ENCODE data around the gene OR10H1.

- TF ChIP-seq POLR2A (IDR thresholded peaks at IDR 0.05) = no peak
- TF ChIP-seq CTCF (IDR thresholded peaks at IDR 0.05) = no peak
- no peak for TF ChIP-seq POLR2AphosphoS5 (IDR thresholded peaks at IDR 0.05)
- no peak for TF ChIP-seq EP300 (IDR thresholded peaks at IDR 0.05)
Observed at GRCh38 chr19:15859187-15859586, 43.7 kb upstream of the OR10H1 start.

Measured in stomach (tissue), 4 donors.